GM12878 (cell line): ENCODE results near the gene CTR9. TPM values are rescaled to one million over a fixed set of nuclear protein-coding genes. Genes with fewer than 3 reads are reported as not detected.

Experiments
- BACH1 ChIP-seq: fragments of 450-650 bp; IDR thresholded peaks from 2 replicates; pipeline ENCODE4 v1.6.1; 2017; ENCODE audit warnings: mild to moderate bottlenecking, borderline replicate concordance
- CUX1 ChIP-seq: IDR thresholded peaks from 2 replicates; pipeline ENCODE4 v1.6.1; 2012; ENCODE audit warnings: improper control_type of control experiment, low read depth, low read length; ENCODE audit not compliant: insufficient replicate concordance
- ETV6 ChIP-seq, 2 experiments: fragments of 450-650 bp in 1 of 2; IDR thresholded peaks in 1 of 2; conservative IDR thresholded peaks in 1 of 2; 2 replicates each; pipeline ENCODE4 v1.6.1; 2014; ENCODE audit warnings: antibody characterized with exemption in 1 of 2, borderline replicate concordance in 1 of 2, low read depth in 1 of 2, mild to moderate bottlenecking in 1 of 2, moderate library complexity in 1 of 2
- FOXK2 ChIP-seq: fragments of 450-650 bp; IDR thresholded peaks from 2 replicates; pipeline ENCODE4 v1.6.1; 2017; ENCODE audit warnings: mild to moderate bottlenecking, moderate library complexity
- NBN ChIP-seq: fragments of 450-650 bp; IDR thresholded peaks from 2 replicates; pipeline ENCODE4 v1.6.1; 2016
- POLR2AphosphoS2 ChIP-seq: IDR thresholded peaks from 2 replicates; pipeline ENCODE4 v1.6.1; 2011; ENCODE audit warnings: low read depth, mild to moderate bottlenecking, low read length, improper control_type of control experiment, moderate library complexity
- PRDM15 ChIP-seq: fragments of 450-650 bp; formaldehyde crosslinking; IDR thresholded peaks from 2 replicates; pipeline ENCODE4 v1.4.0; 2020; ENCODE audit warnings: mild to moderate bottlenecking, moderate library complexity
- RELB ChIP-seq: fragments of 450-650 bp; IDR thresholded peaks from 2 replicates; pipeline ENCODE4 v1.6.1; 2017; ENCODE audit warnings: low read depth, mild to moderate bottlenecking, moderate library complexity
- SIX5 ChIP-seq: IDR thresholded peaks from 2 replicates; pipeline ENCODE4 v1.6.1; 2011; ENCODE audit warnings: mild to moderate bottlenecking, low read depth, low read length, moderate library complexity; ENCODE audit not compliant: severe bottlenecking
- SMC3 ChIP-seq: IDR thresholded peaks from 2 replicates; pipeline ENCODE4 v1.6.1; 2011; ENCODE audit warnings: low read length, improper control_type of control experiment, borderline replicate concordance
- STAT1 ChIP-seq: fragments of 450-650 bp; conservative IDR thresholded peaks from 2 replicates; pipeline ENCODE4 v1.6.1; 2014; ENCODE audit warnings: antibody characterized with exemption, mild to moderate bottlenecking
- ZBED1 ChIP-seq: IDR thresholded peaks from 2 replicates; pipeline ENCODE4 v1.6.1; 2016; ENCODE audit warnings: borderline replicate concordance
- ZBTB4 ChIP-seq: fragments of 450-650 bp; formaldehyde crosslinking; IDR thresholded peaks from 2 replicates; pipeline ENCODE4 v1.4.0; 2022; ENCODE audit warnings: mild to moderate bottlenecking, moderate library complexity
- polyA plus RNA-seq, 11 experiments: library from polyadenylated mRNA; depleted of rRNA in 4 of 11; unstranded in 6 of 11; stranded (reverse) in 5 of 11; fragments of >200 nt; fragmentation: Nextera tagmentation in 4 of 11; fragmentation: Illumina TruSeq in 1 of 11; extraction: Ambion mirVana in 4 of 11; extraction: Trizol in 1 of 11; gene quantifications; 1 replicate in 1 of 11; 2 replicates in 10 of 11; pipeline versions ENCODE4 v1.2.1 to v1.2.3, GENCODE V29; 2011 to 2016; ENCODE audit warnings: inconsistent platforms in 2 of 11, missing spikeins in 2 of 11, low read depth in 1 of 11
- total RNA-seq, 4 experiments: library from RNA; depleted of rRNA in 3 of 4; stranded (reverse); fragments of >200 nt in 3 of 4; fragmentation: Illumina TruSeq in 1 of 4; extraction: Trizol in 1 of 4; gene quantifications; 2 replicates each; pipeline versions ENCODE4 v1.2.1 to v1.2.3, GENCODE V29; 2013 to 2021

Gene CTR9
- total and polyA plus RNA-seq, 10 of the 15 experiments (the other 5 are each of a cell fraction or from before 2014, with no cell fraction given): 13.9 to 54.9 (median 28.9) TPM

- TF ChIP-seq CUX1 (no peak), ZBED1 (no peak), RELB (peak; percentile 50; the same call in 1 of the 2 replicates), BACH1 (0 out of 2 replicates have a peak, but pooled peaks have one; percentile 21), SIX5 (no peak), ETV6 (conservative IDR thresholded peaks at IDR 0.05 in 1 of 2, IDR thresholded peaks at IDR 0.05 in 1 of 2; ENCODE audit: borderline replicate concordance in 1 of 2, low read depth in 1 of 2) (no peak), NBN (0 out of 2 replicates have a peak, but pooled peaks have one; percentile 42), ZBTB4 (CRISPR knock-in tag) (no peak), PRDM15 (CRISPR knock-in tag) (no peak), SMC3 (no peak), POLR2AphosphoS2 (no peak), STAT1 (no peak), FOXK2 (no peak)
Measured at GRCh38 chr11:10743354-10744000, 7.6 kb upstream of the CTR9 start (continued).
